ENCODE data around the gene ATP2A3. TPM values are rescaled to one million over a fixed set of nuclear protein-coding genes. Genes with fewer than 3 reads are reported as not detected.
A peak's percentile ranks its signal among the peaks of the same experiment; 100 is the strongest.

The ATP2A3 gene
- total RNA-seq, 1 experiment from 2014 or later = 13.3 TPM

DNA sequence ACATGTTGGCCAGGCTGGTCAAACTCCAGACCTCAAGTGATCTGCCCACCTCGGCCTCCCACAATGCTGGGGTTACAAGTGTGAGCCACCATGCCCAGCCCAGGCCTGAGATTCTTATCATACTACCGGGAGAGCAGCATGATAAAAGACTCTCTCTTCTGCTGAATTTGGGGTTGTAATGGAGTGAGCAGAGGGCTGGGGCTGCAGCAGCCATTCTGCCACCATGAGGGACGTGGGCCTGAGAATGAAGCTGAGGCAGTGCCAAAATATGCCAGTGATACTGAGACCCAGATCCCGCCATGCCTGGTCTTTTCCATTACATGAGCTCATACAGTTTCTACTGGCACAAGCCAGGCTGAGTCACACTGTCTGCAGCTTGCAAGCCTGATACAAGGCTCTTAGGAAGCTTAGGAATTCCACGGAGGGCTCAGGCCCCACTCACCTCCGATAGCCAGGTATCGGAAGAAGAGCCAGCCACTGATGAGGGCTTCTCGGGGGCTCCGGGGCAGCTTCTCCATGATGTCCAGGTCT lies 28.3 kb downstream of the ATP2A3 start:
- Histone ChIP-seq H3K4me1 (ENCODE audit: insufficient read depth, low read length) (no peaks in the 10 kb centered on the region), H3K27me3 (ENCODE audit: insufficient read depth, low read length) (no peaks in the 10 kb centered on the region), H3K79me2 (ENCODE audit: insufficient read depth, low read length) (no peaks in the 10 kb centered on the region), H3K18ac (ENCODE audit: insufficient read length, low read depth, low read length) (no peak overlapping the region), H3K56ac (ENCODE audit: insufficient read length, low read depth, low read length) (no peak overlapping the region), H2BK120ac (ENCODE audit: low read depth, low read length, poor library complexity, severe bottlenecking) (no peak overlapping the region), H3K14ac (ENCODE audit: insufficient read depth, low read length) (no peak overlapping the region), H4K5ac (ENCODE audit: insufficient read length, low read depth, low read length) (no peak overlapping the region), H3K4ac (ENCODE audit: low read depth, low read length) (no peak overlapping the region), H3K9me3 (ENCODE audit: control insufficient read depth, low read depth, low read length) (no peaks in the 10 kb centered on the region), H3K23me2 (ENCODE audit: insufficient read length, low read depth, low read length, poor library complexity, severe bottlenecking) (no peaks in the 10 kb centered on the region), H2BK20ac (ENCODE audit: low read depth, low read length, poor library complexity, severe bottlenecking) (no peak overlapping the region), H3K4me2 (ENCODE audit: insufficient read depth, insufficient read length, low read length) (no peak overlapping the region), H2AFZ (ENCODE audit: low read length) (no peak overlapping the region), H3K23ac (ENCODE audit: insufficient read length, low read depth, low read length) (no peak overlapping the region), H2BK12ac (ENCODE audit: insufficient read length, low read depth, low read length) (no peak overlapping the region), H2AK5ac (ENCODE audit: insufficient read length, low read length) (no peak overlapping the region), H3K9ac (ENCODE audit: extremely low read depth, insufficient read length, low read length) (no peak overlapping the region), H3T11ph (ENCODE audit: low read length) (no peak overlapping the region), H4K20me1 (ENCODE audit: control insufficient read depth, insufficient read depth, insufficient read length) (no peaks in the 10 kb centered on the region), H2BK15ac (ENCODE audit: low read depth, low read length) (no peak overlapping the region), H4K91ac (ENCODE audit: insufficient read length, low read depth, low read length) (no peak overlapping the region), H4K8ac (replicated peaks; ENCODE audit: insufficient read length, low read depth, low read length) (no peak overlapping the region), H3K79me1 (ENCODE audit: insufficient read depth, low read depth, low read length, poor library complexity, severe bottlenecking) (no peaks in the 10 kb centered on the region), H2BK5ac (ENCODE audit: insufficient read length, low read length) (no peak overlapping the region), H3K27ac (ENCODE audit: insufficient read length, low read depth, low read length) (no peak overlapping the region)
- H3K4me3 Mint-ChIP-seq = no peak overlapping the region; a peak in 1 of 5 replicates
- no peak for DNase-seq
- H3K9me3 Mint-ChIP-seq = no peaks in the 10 kb centered on the region
- no peaks in the 10 kb centered on the region for H3K27me3 Mint-ChIP-seq (ENCODE audit: low read depth)
- no CpG with 5 or more reads among the region's 9 CpGs for WGBS (ENCODE audit: extremely low coverage, insufficient read length, low lambda C conversion rate)
- no peak for TF ChIP-seq CTCF (conservative IDR thresholded peaks at IDR 0.05)
- H3K4me1 Mint-ChIP-seq = peaks cover 0 to 4% of the 10 kb centered on the region in 2 experiments; a peak in 2 of 4 replicates
- peaks cover 9 to 26% (median 21%) of the 10 kb centered on the region in 3 experiments; a peak in 6 of 7 replicates for H3K36me3 Mint-ChIP-seq (ENCODE audit: insufficient read depth in 1 of 3, low read depth in 3 of 3)
- H3K27ac Mint-ChIP-seq = 0 out of 7 replicates have a peak overlapping the region, but pooled peaks of 1 of the 3 experiments have one; percentile 44

Data from H9 (cell line).